ENCODE results near the gene LRRC42.

DNA sequence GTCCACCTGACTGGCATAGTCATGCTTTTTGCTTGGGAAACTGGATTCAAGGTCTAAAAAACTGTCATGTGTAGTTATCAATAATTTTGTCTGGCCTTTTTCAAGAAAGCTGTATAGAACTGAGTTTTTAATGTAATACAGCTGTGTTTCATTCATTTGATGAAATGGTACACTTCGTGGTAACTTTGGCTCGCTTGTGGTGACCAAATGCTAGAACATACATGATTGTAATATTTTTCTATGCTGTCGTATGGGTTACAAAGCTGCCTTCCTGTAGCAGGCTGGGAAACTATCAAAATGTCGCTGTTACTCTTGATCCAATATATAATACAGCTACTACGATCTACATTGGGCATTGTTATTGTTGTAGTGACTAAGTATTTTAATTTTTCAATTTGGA is 2.1 kb downstream of the LRRC42 start:
- TF ChIP-seq, protein P1, sequence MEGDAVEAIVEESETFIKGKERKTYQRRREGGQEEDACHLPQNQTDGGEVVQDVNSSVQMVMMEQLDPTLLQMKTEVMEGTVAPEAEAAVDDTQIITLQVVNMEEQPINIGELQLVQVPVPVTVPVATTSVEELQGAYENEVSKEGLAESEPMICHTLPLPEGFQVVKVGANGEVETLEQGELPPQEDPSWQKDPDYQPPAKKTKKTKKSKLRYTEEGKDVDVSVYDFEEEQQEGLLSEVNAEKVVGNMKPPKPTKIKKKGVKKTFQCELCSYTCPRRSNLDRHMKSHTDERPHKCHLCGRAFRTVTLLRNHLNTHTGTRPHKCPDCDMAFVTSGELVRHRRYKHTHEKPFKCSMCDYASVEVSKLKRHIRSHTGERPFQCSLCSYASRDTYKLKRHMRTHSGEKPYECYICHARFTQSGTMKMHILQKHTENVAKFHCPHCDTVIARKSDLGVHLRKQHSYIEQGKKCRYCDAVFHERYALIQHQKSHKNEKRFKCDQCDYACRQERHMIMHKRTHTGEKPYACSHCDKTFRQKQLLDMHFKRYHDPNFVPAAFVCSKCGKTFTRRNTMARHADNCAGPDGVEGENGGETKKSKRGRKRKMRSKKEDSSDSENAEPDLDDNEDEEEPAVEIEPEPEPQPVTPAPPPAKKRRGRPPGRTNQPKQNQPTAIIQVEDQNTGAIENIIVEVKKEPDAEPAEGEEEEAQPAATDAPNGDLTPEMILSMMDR (conservative IDR thresholded peaks at IDR 0.05): no peak
- TF ChIP-seq EZH2 (IDR thresholded peaks at IDR 0.05; ENCODE audit: low read depth): no peak

All from PC-9 (cell line).